ENCODE data around the gene SPRY1. TPM values are rescaled to one million over a fixed set of nuclear protein-coding genes. Genes with fewer than 3 reads are reported as not detected.

SPRY1 gene
- total RNA-seq, 1 experiment from 2014 or later = 4.8 TPM

DNA sequence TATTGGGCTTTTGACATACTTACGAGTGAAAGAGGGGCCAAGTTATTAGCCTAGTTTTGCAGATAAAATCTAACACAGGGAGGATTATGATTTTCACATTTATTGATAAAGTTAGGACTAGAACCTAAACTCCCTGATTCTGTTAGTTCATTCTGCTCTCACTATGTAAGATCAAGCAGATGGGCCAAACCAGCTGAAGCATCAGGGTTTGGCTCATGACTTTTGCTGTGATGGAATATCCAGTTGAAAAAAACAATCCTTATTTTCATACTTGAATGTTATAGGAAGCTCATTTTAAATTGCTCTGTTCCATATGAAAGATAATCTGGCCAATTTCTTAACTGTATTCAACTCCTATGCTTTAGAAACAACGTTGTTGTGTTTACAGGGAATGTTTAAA is 21.2 kb downstream of the SPRY1 start:
- Histone ChIP-seq H3K27ac (ENCODE audit: low read depth, low read length) (no peak overlapping the region), H3K4me3 (replicated peaks in 1 of 2; ENCODE audit: low read depth in 1 of 2, low read length in 2 of 2) (no peak overlapping the region), H4K20me1 (ENCODE audit: insufficient read depth) (no peaks in the 10 kb centered on the region), H3K4me2 (ENCODE audit: low read length) (peak overlapping the region; percentile 51), H3K9ac (ENCODE audit: low read length) (no peak overlapping the region), H3K4me1 (ENCODE audit: control insufficient read depth in 1 of 2, insufficient read depth in 2 of 2, low read length in 2 of 2) (peaks cover 4 to 12% of the 10 kb centered on the region in 2 experiments; a peak in 3 of 4 replicates), H2AFZ (ENCODE audit: low read depth, low read length, poor library complexity, severe bottlenecking) (no peak overlapping the region), H3K27me3 (ENCODE audit: insufficient read depth, low read length) (no peaks in the 10 kb centered on the region), H3K36me3 (ENCODE audit: control insufficient read depth in 1 of 2, insufficient read depth in 2 of 2, low read length in 2 of 2) (no peaks in the 10 kb centered on the region), H3K79me2 (ENCODE audit: insufficient read depth, low read length) (no peaks in the 10 kb centered on the region), H3K9me2 (ENCODE audit: insufficient read depth) (no peaks in the 10 kb centered on the region), H3K9me3 (ENCODE audit: control insufficient read depth in 1 of 2, insufficient read depth in 1 of 2, low read depth in 1 of 2, low read length in 2 of 2) (no peaks in the 10 kb centered on the region)
- RAD21 ChIA-PET (ENCODE audit: low non-redundant PET in 1 of 2, low total read pairs in 2 of 2, uncharacterized antibody in 2 of 2, unreplicated experiment in 2 of 2) = no interaction called here
- TF ChIP-seq REST (IDR thresholded peaks at IDR 0.05; ENCODE audit: low read depth) = no peak
- TF ChIP-seq, protein P1, sequence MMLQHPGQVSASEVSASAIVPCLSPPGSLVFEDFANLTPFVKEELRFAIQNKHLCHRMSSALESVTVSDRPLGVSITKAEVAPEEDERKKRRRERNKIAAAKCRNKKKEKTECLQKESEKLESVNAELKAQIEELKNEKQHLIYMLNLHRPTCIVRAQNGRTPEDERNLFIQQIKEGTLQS (IDR thresholded peaks at IDR 0.05) = no peak
- TF ChIP-seq JUND (IDR thresholded peaks at IDR 0.05) = no peak
- TF ChIP-seq SIN3A (IDR thresholded peaks at IDR 0.05; ENCODE audit: low read depth) = no peak
- no peak for TF ChIP-seq CBX3 (IDR thresholded peaks at IDR 0.05; ENCODE audit: low read depth)
- no peak for TF ChIP-seq CEBPB (IDR thresholded peaks at IDR 0.05; ENCODE audit: low read depth)
- no peak for TF ChIP-seq POLR2AphosphoS5 (IDR thresholded peaks at IDR 0.05; ENCODE audit: low read depth, low read length)
- TF ChIP-seq, protein P2, sequence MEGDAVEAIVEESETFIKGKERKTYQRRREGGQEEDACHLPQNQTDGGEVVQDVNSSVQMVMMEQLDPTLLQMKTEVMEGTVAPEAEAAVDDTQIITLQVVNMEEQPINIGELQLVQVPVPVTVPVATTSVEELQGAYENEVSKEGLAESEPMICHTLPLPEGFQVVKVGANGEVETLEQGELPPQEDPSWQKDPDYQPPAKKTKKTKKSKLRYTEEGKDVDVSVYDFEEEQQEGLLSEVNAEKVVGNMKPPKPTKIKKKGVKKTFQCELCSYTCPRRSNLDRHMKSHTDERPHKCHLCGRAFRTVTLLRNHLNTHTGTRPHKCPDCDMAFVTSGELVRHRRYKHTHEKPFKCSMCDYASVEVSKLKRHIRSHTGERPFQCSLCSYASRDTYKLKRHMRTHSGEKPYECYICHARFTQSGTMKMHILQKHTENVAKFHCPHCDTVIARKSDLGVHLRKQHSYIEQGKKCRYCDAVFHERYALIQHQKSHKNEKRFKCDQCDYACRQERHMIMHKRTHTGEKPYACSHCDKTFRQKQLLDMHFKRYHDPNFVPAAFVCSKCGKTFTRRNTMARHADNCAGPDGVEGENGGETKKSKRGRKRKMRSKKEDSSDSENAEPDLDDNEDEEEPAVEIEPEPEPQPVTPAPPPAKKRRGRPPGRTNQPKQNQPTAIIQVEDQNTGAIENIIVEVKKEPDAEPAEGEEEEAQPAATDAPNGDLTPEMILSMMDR (IDR thresholded peaks at IDR 0.05 in 2 of 3, conservative IDR thresholded peaks at IDR 0.05 in 1 of 3; ENCODE audit: borderline replicate concordance in 1 of 3, insufficient read depth in 1 of 3, low read depth in 2 of 3, low read length in 2 of 3) = no peak
- no peak for TF ChIP-seq ZFX (IDR thresholded peaks at IDR 0.05)
- TF ChIP-seq YY1 (IDR thresholded peaks at IDR 0.05; ENCODE audit: extremely low read depth, insufficient replicate concordance, low read depth, low read length) = no peak
- TF ChIP-seq SP1 (IDR thresholded peaks at IDR 0.05; ENCODE audit: low read depth) = no peak
- TF ChIP-seq SRF (IDR thresholded peaks at IDR 0.05; ENCODE audit: low read depth) = no peak
- TF ChIP-seq FOSL1 (IDR thresholded peaks at IDR 0.05; ENCODE audit: low read depth) = no peak
- TF ChIP-seq EZH2 (IDR thresholded peaks at IDR 0.05) = no peak
- no peak for TF ChIP-seq TCF7L2 (IDR thresholded peaks at IDR 0.05; ENCODE audit: borderline replicate concordance, extremely low read depth, insufficient read depth, insufficient read length)
- no peak for TF ChIP-seq EZH2phosphoT487 (IDR thresholded peaks at IDR 0.05; ENCODE audit: borderline replicate concordance)
- TF ChIP-seq ZNF274 (IDR thresholded peaks at IDR 0.05; ENCODE audit: low read depth, low read length) = no peak
- no peak for TF ChIP-seq RAD21 (IDR thresholded peaks at IDR 0.05; ENCODE audit: low read depth)
- TF ChIP-seq, protein P3, sequence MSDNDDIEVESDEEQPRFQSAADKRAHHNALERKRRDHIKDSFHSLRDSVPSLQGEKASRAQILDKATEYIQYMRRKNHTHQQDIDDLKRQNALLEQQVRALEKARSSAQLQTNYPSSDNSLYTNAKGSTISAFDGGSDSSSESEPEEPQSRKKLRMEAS (IDR thresholded peaks at IDR 0.05) = no peak
- no peak for TF ChIP-seq POLR2A (IDR thresholded peaks at IDR 0.05; ENCODE audit: borderline replicate concordance, extremely low read depth, insufficient read depth, insufficient read length)
- no peak for DNase-seq (ENCODE audit: low read depth, low spot score)
- POLR2A ChIA-PET = no interaction called here
- ATAC-seq = no peak
- CTCF ChIA-PET = no interaction called here
- intact Hi-C loops (cut with micrococcal nuclease) = no loop called here
- no TSS peak for BruUV-seq (replicated peaks)
